ENCODE data around the gene RCBTB1.

The RCBTB1 gene

GRCh38 chr13:49540552-49540951 is 44.8 kb downstream of the RCBTB1 start:
- ChIA-PET POLR2A (no interaction called here), CTCF (no interaction called here)
- no peak for DNase-seq (ENCODE audit: extremely low spot score)
- TF ChIP-seq FOXM1 (IDR thresholded peaks at IDR 0.05; ENCODE audit: borderline replicate concordance), result no peak
- TF ChIP-seq SP1 (IDR thresholded peaks at IDR 0.05), result no peak

- CTCF ChIA-PET, result no interaction called here
- no peak for DNase-seq (ENCODE audit: extremely low spot score)
- TF ChIP-seq SP1 (IDR thresholded peaks at IDR 0.05) (no peak), ELF4 (IDR thresholded peaks at IDR 0.05) (no peak), FOXA1 (IDR thresholded peaks at IDR 0.05) (no peak), FOXK2 (IDR thresholded peaks at IDR 0.05) (no peak), L3MBTL2 (conservative IDR thresholded peaks at IDR 0.05) (no peak), NFRKB (IDR thresholded peaks at IDR 0.05) (no peak), PKNOX1 (IDR thresholded peaks at IDR 0.05) (no peak)
- POLR2A ChIA-PET, result no interaction called here
Observed at GRCh38 chr13:49539746-49540145, 45.6 kb downstream of the RCBTB1 start.

GRCh38 chr13:49539313-49539712 is 46.0 kb downstream of the RCBTB1 start:
- DNase-seq (ENCODE audit: extremely low spot score), result no peak
- ChIA-PET CTCF (no interaction called here), POLR2A (no interaction called here)
- TF ChIP-seq SUZ12 (IDR thresholded peaks at IDR 0.05) (no peak), ARNT (IDR thresholded peaks at IDR 0.05) (no peak), BHLHE40 (IDR thresholded peaks at IDR 0.05; ENCODE audit: borderline replicate concordance) (no peak), ZNF384 (IDR thresholded peaks at IDR 0.05) (no peak), PKNOX1 (IDR thresholded peaks at IDR 0.05) (no peak), LEF1 (IDR thresholded peaks at IDR 0.05; ENCODE audit: borderline replicate concordance) (no peak), FOXA1 (IDR thresholded peaks at IDR 0.05) (no peak), ELF4 (IDR thresholded peaks at IDR 0.05) (no peak), CTBP1 (IDR thresholded peaks at IDR 0.05; ENCODE audit: borderline replicate concordance) (no peak), HDGF (IDR thresholded peaks at IDR 0.05; ENCODE audit: borderline replicate concordance) (no peak)

- ChIA-PET POLR2A (no interaction called here), CTCF (no interaction called here)
- TF ChIP-seq CTBP1 (IDR thresholded peaks at IDR 0.05; ENCODE audit: borderline replicate concordance) (no peak), ELF4 (IDR thresholded peaks at IDR 0.05) (no peak), SP1 (IDR thresholded peaks at IDR 0.05) (no peak), TARDBP (IDR thresholded peaks at IDR 0.05) (no peak), FOXM1 (IDR thresholded peaks at IDR 0.05; ENCODE audit: borderline replicate concordance) (no peak), SUZ12 (IDR thresholded peaks at IDR 0.05) (no peak), FOXA1 (IDR thresholded peaks at IDR 0.05) (no peak), LEF1 (IDR thresholded peaks at IDR 0.05; ENCODE audit: borderline replicate concordance) (no peak), ARNT (IDR thresholded peaks at IDR 0.05) (no peak), NFRKB (IDR thresholded peaks at IDR 0.05) (no peak), PKNOX1 (IDR thresholded peaks at IDR 0.05) (no peak), FOXK2 (IDR thresholded peaks at IDR 0.05) (no peak), L3MBTL2 (conservative IDR thresholded peaks at IDR 0.05) (no peak), BHLHE40 (IDR thresholded peaks at IDR 0.05; ENCODE audit: borderline replicate concordance) (no peak), HDGF (IDR thresholded peaks at IDR 0.05; ENCODE audit: borderline replicate concordance) (no peak), ZNF384 (IDR thresholded peaks at IDR 0.05) (no peak)
Observed at GRCh38 chr13:49538404-49538803, 47.0 kb downstream of the RCBTB1 start.

GRCh38 chr13:49536144-49536873 is 49.0 kb downstream of the RCBTB1 start:
- POLR2A ChIA-PET, result no interaction called here
- TF ChIP-seq FOXA1 (IDR thresholded peaks at IDR 0.05) (no peak), FOXK2 (IDR thresholded peaks at IDR 0.05) (no peak), ARNT (IDR thresholded peaks at IDR 0.05) (no peak), SP1 (IDR thresholded peaks at IDR 0.05) (no peak), LEF1 (IDR thresholded peaks at IDR 0.05; ENCODE audit: borderline replicate concordance) (no peak), L3MBTL2 (conservative IDR thresholded peaks at IDR 0.05) (no peak), CTBP1 (IDR thresholded peaks at IDR 0.05; ENCODE audit: borderline replicate concordance) (no peak), SUZ12 (IDR thresholded peaks at IDR 0.05) (no peak), ZNF384 (IDR thresholded peaks at IDR 0.05) (no peak), BHLHE40 (IDR thresholded peaks at IDR 0.05; ENCODE audit: borderline replicate concordance) (no peak), FOXM1 (IDR thresholded peaks at IDR 0.05; ENCODE audit: borderline replicate concordance) (no peak)
- CTCF ChIA-PET, result no interaction called here
- DNase-seq (ENCODE audit: extremely low spot score), result no peak

More at GRCh38 chr13:49538404-49538803, 47.0 kb downstream of the RCBTB1 start:
- no peak for DNase-seq (ENCODE audit: extremely low spot score)

- ChIA-PET POLR2A (no interaction called here), CTCF (no interaction called here)
- DNase-seq (ENCODE audit: extremely low spot score), result no peak
- no peak for TF ChIP-seq ZNF384 (IDR thresholded peaks at IDR 0.05)
- no peak for TF ChIP-seq FOXM1 (IDR thresholded peaks at IDR 0.05; ENCODE audit: borderline replicate concordance)
- no peak for TF ChIP-seq ELF4 (IDR thresholded peaks at IDR 0.05)
- TF ChIP-seq BHLHE40 (IDR thresholded peaks at IDR 0.05; ENCODE audit: borderline replicate concordance), result no peak
- TF ChIP-seq ARNT (IDR thresholded peaks at IDR 0.05), result no peak
- no peak for TF ChIP-seq LEF1 (IDR thresholded peaks at IDR 0.05; ENCODE audit: borderline replicate concordance)
- no peak for TF ChIP-seq PKNOX1 (IDR thresholded peaks at IDR 0.05)
- TF ChIP-seq FOXA1 (IDR thresholded peaks at IDR 0.05), result no peak
- TF ChIP-seq TARDBP (IDR thresholded peaks at IDR 0.05), result no peak
Observed at GRCh38 chr13:49533591-49534269, 51.6 kb downstream of the RCBTB1 start.
